Left lung (tissue), 10 donors: Measurements from ENCODE around the gene FGGY. TPM values are rescaled to one million over a fixed set of nuclear protein-coding genes. Genes with fewer than 3 reads are reported as not detected.

Experiments used
- ATAC-seq: fragments of 200-7000 bp; cut with Tn5 transposase; one replicate; pipeline ENCODE4 v1.9.1; 2020; ENCODE audit warnings: moderate library complexity
- DNase-seq, 4 donors: peaks; one replicate each; pipeline ENCODE4 v3.0.0-alpha.2; 2013 to 2020
- H3K27ac ChIP-seq, 2 donors: fragments of 200-600 bp; sonication (generic) in 1 of 2; one replicate each; pipeline versions ENCODE4 v1.5.0 to v1.8.0; 2020 to 2021
- H3K27me3 ChIP-seq, 2 donors: fragments of 200-600 bp; sonication (generic) in 1 of 2; one replicate each; pipeline versions ENCODE4 v1.5.0 to v1.8.0; 2020 to 2021
- H3K36me3 ChIP-seq, 2 donors: fragments of 200-600 bp; sonication (generic) in 1 of 2; one replicate each; pipeline versions ENCODE4 v1.5.0 to v1.8.0; 2020 to 2021
- H3K4me1 ChIP-seq, 2 donors: fragments of 200-600 bp; one replicate each; pipeline ENCODE4 v1.8.0; 2021
- H3K4me3 ChIP-seq, 2 donors: fragments of 200-600 bp; sonication (generic) in 1 of 2; one replicate each; pipeline versions ENCODE4 v1.5.0 to v1.8.0; 2020 to 2021; ENCODE audit warnings: mild to moderate bottlenecking in 1 of 2
- H3K9me3 ChIP-seq, 2 donors: fragments of 200-600 bp; sonication (generic) in 1 of 2; one replicate each; pipeline versions ENCODE4 v1.5.0 to v1.8.0; 2020 to 2021
- intact Hi-C, 2 donors: fragments of 100-400 bp; cut with DNase I; formaldehyde crosslinking; loops; one replicate each; pipeline versions ENCODE4 v1.11.2 to v1.14.2; 2022
- polyA plus RNA-seq, 6 donors: library from polyadenylated mRNA; unstranded; fragments of 120-200 nt; gene quantifications; one replicate each; pipeline ENCODE4 v1.2.1, GENCODE V29; 2013; ENCODE audit not compliant: insufficient read length in 6 of 6
- total RNA-seq, 2 donors: library from RNA; stranded (reverse); fragmentation: NEBNext Ultra II Directional; extraction: Animal tissue kit (Norgen Biotek cat#: 25700); gene quantifications; one replicate each; pipeline ENCODE4 v1.2.1, GENCODE V29; 2021
- TF ChIP-seq, protein P1 (sequence below), 2 donors: fragments of 200-600 bp; sonication (generic) in 1 of 2; IDR thresholded peaks; one replicate each; pipeline versions ENCODE4 v1.5.0 to v1.8.0; 2021; ENCODE audit warnings: antibody characterized with exemption in 2 of 2
- donor health status: DM: no; HTN: yes; CAD: no.
- donor health status: DM: no; HTN: no; CAD: no.

Gene FGGY
- total and polyA plus RNA-seq, 8 donors, result 13.5 to 22.7 (median 18.4) TPM

DNA sequence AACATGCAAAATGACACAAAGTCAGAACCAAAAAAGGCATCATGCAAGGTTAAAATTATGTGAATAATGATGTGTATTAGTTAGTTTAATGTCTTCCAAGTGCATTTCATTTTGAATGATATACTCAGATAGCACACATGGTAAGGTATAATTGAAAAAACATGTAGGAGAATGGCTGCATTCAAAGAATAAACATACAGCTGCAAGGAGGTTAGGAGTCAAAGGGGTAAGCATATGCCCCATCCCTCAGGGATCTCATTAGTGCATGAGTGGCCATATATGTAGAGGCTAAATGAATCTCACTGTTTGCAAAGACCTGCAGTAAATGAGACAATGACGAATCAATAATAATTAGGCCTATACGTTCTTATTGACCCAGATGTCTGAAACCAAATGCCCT is 338.2 kb downstream of the FGGY start:
- Histone ChIP-seq H3K27me3 (no peaks in the 10 kb centered on the region), H3K27ac (no peak overlapping the region), H3K4me3 (no peak overlapping the region), H3K9me3 (no peaks in the 10 kb centered on the region), H3K36me3 (no peaks in the 10 kb centered on the region), H3K4me1 (no peaks in the 10 kb centered on the region)
- ATAC-seq (no peak), DNase-seq (no peak)
- intact Hi-C loops, result no loop called here
- TF ChIP-seq, protein P1, sequence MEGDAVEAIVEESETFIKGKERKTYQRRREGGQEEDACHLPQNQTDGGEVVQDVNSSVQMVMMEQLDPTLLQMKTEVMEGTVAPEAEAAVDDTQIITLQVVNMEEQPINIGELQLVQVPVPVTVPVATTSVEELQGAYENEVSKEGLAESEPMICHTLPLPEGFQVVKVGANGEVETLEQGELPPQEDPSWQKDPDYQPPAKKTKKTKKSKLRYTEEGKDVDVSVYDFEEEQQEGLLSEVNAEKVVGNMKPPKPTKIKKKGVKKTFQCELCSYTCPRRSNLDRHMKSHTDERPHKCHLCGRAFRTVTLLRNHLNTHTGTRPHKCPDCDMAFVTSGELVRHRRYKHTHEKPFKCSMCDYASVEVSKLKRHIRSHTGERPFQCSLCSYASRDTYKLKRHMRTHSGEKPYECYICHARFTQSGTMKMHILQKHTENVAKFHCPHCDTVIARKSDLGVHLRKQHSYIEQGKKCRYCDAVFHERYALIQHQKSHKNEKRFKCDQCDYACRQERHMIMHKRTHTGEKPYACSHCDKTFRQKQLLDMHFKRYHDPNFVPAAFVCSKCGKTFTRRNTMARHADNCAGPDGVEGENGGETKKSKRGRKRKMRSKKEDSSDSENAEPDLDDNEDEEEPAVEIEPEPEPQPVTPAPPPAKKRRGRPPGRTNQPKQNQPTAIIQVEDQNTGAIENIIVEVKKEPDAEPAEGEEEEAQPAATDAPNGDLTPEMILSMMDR (IDR thresholded peaks at IDR 0.05), result no peak

DNA sequence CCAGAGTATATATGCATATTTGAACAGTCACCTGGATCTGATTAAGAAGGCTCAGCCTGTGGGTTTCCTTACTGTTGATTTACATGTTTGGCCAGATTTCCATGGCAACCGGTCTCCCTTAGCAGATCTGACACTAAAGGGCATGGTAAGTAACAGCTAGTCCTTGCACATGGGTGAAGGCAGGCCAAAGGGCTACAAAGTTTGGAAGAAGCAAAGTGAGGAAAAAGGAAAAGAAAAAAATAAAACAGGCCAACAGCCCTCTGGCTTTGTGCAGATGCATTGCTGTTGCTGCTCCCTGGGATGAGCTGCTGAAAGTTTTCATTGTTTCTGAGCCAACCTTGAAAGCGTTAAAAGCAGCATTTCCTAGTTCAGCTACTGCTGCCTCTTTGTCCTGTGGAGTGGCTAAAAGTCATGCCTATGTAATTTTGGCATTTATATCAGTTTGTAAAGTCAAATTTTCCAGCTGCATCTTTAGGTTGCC is 341.4 kb downstream of the FGGY start:
- ATAC-seq (peak; percentile 42), DNase-seq (peak in 2 of 4 donors; percentile 34 to 63)
- no peak overlapping the region for H3K27ac ChIP-seq
- no peak overlapping the region for H3K4me3 ChIP-seq
- no peaks in the 10 kb centered on the region for H3K4me1 ChIP-seq
- intact Hi-C loops, result no loop called here
- TF ChIP-seq, protein P1 (IDR thresholded peaks at IDR 0.05), result no peak
- H3K36me3 ChIP-seq, result no peaks in the 10 kb centered on the region
- H3K27me3 ChIP-seq, result no peaks in the 10 kb centered on the region
- no peaks in the 10 kb centered on the region for H3K9me3 ChIP-seq

DNA sequence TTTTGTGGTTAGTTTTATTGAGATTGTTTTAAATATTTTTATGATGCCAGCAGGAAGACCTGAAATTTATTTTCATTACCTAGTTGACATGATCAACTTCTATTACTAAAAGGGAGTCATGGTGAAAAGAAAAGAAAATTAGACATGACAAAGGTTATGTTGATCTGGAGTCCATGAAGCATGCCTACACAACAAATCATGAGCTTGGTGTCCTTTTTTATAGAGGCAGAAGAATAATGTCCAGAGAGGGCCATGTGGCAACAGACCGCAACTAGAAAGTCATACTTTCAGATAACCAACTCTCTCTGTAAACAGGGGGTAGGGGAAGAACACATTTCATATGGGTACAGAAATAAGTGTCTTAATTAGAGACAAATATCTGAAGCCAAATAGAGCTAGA is 342.4 kb downstream of the FGGY start:
- intact Hi-C loops, result no loop called here
- no peak overlapping the region for H3K27ac ChIP-seq
- TF ChIP-seq, protein P1 (IDR thresholded peaks at IDR 0.05), result no peak

DNA sequence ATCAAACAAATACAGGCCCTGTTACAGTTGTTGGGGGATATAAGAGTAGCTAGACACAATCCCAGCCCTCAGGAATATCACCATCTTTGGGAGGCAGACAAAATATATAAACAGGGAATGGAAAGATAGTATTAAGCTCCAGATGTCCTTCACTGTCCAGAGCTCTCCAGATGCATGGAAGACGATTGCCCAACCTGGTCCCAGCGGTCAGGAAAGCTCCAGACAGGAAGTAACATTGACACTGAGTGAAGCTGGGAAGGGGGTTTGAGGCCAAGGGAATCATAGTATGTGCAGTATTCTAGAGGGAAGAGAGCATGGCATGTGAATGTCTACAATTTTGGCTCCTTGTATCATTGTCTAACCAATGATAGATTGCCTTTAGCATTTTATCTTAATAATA is 344.0 kb downstream of the FGGY start:
- TF ChIP-seq, protein P1 (IDR thresholded peaks at IDR 0.05), result no peak
- no peak for ATAC-seq
- DNase-seq, result no peak
- Histone ChIP-seq H3K27ac (no peak overlapping the region), H3K9me3 (no peaks in the 10 kb centered on the region), H3K4me1 (no peaks in the 10 kb centered on the region), H3K36me3 (no peaks in the 10 kb centered on the region), H3K27me3 (no peaks in the 10 kb centered on the region), H3K4me3 (no peak overlapping the region)
- intact Hi-C loops, result no loop called here

More for the DNA sequence above, 342.4 kb downstream of the FGGY start:
- H3K4me3 ChIP-seq, result no peak overlapping the region
- no peaks in the 10 kb centered on the region for H3K4me1 ChIP-seq
- ATAC-seq (no peak), DNase-seq (no peak)
- H3K36me3 ChIP-seq, result no peaks in the 10 kb centered on the region
- no peaks in the 10 kb centered on the region for H3K9me3 ChIP-seq
- no peaks in the 10 kb centered on the region for H3K27me3 ChIP-seq

DNA sequence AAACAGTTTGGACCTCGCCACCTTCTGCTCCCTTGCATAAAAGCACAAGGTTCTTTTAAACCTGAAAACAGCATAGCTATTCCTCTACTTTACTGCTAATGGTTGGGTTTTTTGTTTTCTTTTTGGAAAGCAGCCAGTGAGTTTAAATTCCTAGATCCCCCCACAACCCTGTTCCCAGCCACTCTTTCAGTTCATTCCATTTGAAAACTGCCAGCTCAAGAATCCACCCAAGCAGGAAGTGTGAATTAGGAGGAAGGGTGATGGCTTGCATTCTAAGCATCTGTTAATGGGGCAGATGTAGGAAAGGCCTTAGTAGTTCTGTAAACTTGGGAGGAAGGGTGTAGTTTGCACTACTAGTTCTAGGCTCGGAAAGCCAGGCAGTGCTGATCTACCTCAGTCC is 344.9 kb downstream of the FGGY start:
- TF ChIP-seq, protein P1 (IDR thresholded peaks at IDR 0.05), result no peak
- DNase-seq (no peak), ATAC-seq (no peak)
- Histone ChIP-seq H3K4me1 (no peaks in the 10 kb centered on the region), H3K27ac (no peak overlapping the region), H3K4me3 (no peak overlapping the region), H3K27me3 (no peaks in the 10 kb centered on the region), H3K36me3 (no peaks in the 10 kb centered on the region), H3K9me3 (no peaks in the 10 kb centered on the region)
- intact Hi-C loops, result no loop called here
